Measurements from ENCODE around the gene HEBP2.
A peak's percentile ranks its signal among the peaks of the same experiment; 100 is the strongest.

Gene HEBP2

DNA sequence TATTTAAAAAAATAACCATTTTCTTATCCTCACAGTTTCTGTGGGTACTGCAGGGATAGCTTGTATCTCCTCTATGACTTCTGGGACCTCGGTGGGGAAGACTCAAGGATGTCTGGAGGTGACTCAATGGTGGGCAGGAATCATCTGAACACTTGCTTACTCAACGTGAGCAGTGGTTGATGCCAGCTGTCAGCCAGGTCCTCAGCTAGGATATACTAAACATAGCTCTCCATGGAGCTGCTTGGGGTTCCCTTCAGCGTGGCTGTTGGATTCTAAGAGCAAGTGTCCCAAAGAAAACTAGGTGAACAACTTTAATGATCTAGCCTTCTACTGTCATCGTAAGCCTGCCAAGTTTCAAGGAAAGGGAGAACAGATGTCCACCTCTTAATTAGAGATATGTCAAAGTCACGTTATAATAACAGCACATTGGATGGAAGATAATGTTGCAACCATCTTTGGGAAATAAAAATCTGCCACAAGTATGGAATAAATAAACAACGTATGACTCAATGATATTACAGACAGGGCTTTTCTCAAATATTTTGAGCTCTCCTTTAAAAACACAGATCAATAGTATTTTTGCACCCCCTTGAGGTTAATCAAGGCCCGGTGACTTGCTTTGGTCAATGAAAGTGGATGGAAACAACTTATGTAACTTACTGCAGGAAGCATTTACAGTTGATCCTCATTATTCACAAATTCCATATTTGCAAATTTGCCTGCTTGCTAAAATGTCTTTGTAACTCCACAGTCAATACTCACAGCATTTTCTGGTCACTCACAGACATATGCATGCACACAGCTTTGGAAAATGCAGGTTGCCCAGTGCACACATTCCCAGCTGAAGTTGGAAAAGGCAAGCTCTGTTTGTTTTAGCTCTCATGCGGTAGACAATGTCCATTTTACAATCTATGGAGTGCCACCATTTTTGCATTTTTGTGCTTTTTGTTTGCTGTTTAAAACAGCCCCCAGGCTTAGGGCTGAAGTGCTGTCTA, 6.6 kb upstream of the HEBP2 start:
- no peak for DNase-seq (ENCODE audit: low spot score)

DNA sequence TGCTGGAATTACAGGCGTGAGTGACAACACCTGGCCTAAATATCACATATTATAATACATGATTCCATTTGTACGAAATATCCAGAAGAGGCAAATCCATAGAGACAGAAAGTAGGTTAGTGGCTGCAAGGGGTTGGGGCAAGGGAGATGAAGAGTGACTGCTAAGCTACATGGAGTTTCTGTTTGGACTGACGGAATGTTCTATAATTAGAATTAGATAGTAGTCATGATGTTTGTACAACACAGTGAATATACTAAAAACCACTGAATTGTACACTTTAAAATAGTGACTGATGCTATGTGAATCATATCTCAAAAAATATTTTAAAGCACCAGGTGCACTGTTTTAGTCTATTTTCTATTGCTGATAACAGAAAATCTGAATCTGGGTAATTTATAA, 3.7 kb upstream of the HEBP2 start:
- DNase-seq (ENCODE audit: low spot score) = no peak

GRCh38 chr6:138401960-138402837, 1.8 kb upstream of the HEBP2 start:
- DNase-seq (ENCODE audit: low spot score) = no peak

- DNase-seq (ENCODE audit: low spot score) = no peak
Observed at GRCh38 chr6:138402838-138403187, 1.2 kb upstream of the HEBP2 start.

DNA sequence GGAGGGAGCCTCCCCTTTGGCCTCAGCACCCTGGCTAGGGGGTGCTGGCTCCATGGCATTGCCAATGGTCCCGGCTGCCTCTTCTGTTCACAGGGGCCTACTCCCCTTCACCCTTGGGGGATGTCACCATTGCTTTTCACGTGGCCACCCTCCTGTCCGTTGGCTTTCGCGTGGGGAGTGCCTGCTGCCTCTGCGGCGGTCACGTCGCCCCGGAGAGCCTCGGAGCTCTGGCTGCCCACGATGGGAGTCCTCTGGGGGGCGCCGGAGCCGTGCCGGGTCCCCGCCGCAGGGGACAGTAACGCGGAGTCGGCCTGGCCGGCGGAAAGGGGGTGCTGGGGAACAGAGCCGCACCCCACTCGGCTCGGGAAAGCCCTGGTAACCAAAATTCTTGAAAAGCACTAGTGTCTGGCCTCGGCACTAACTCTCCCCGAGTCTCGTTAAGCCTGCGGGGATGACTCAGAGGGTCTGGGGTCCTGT, 661 bp upstream of the HEBP2 start:
- peak; percentile 11 for DNase-seq (ENCODE audit: low spot score)

GRCh38 chr6:138404666-138405337, 779 bp downstream of the HEBP2 start:
- peak; percentile 10 for DNase-seq (ENCODE audit: low spot score)

DNA sequence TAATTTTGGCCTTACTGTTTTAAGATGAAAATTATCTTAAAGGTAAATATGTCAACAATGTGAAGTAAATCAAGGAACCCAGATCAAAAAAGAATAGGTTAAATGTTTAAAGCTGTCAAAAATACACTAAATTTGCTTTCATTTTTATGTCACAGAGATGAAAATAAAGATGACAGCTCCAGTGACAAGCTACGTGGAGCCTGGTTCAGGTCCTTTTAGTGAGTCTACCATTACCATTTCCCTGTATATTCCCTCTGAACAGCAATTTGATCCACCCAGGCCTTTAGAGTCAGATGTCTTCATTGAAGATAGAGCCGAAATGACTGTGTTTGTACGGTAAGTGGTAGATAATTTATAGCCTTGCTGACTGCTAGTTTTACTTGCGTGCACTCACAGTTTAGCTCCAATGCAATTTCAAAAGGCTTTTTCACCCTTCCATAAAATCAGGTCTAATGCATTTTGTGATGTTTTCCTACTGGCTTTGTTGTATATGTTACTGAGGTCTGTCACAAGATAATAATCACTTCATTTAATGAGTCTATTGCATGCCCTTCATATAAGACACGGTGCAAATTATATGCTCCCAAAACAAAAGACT, 1.9 kb downstream of the HEBP2 start:
- DNase-seq (ENCODE audit: low spot score) = no peak

GRCh38 chr6:138406443-138406842, 2.4 kb downstream of the HEBP2 start:
- DNase-seq (ENCODE audit: low spot score) = peak; percentile 11

- DNase-seq (ENCODE audit: low spot score) = no peak
Observed at GRCh38 chr6:138410048-138410735, 6.2 kb downstream of the HEBP2 start.

- DNase-seq (ENCODE audit: low spot score) = peak; percentile 59
Observed at GRCh38 chr6:138410972-138411880, 7.2 kb downstream of the HEBP2 start.

DNA sequence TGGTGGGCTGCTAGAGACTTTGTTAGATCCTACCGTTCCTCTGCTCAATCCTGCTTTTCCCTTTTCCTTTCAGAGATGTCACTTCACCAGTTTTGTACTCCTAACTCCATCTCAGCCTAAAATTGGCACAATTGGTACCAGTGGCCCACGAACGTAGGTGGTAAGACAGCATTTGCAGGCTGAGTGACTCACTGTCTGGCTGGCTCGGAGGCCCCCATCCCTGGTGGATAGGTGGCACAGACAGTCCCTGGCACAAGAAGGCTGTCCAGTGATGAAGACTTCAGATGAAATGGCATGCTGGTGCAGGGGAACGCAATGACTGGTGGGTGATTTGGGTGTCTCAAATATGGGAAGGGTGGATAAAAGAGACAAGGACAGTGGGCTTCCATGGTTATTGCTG, 11.1 kb downstream of the HEBP2 start:
- no peak for DNase-seq (ENCODE audit: low spot score)

DNA sequence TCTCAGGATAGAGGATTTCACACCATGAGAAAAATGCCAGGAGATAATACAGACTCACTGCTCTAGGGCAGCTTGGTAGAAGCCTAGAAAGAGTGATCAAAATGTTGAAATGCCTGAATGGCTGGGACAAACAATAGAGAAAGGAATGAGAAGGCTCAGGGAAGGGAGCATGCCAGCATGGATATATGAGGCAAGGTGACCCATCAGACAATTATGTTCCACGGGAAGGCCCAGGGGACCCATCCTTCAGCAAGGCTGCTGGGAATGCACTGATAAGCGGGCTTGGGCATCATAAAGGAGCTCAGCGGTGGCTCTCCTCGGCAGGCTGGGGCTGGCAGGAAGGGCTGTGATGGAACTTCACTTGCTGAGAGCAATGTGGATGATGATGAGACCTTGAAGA, 12.2 kb downstream of the HEBP2 start:
- no peak for DNase-seq (ENCODE audit: low spot score)

DNA sequence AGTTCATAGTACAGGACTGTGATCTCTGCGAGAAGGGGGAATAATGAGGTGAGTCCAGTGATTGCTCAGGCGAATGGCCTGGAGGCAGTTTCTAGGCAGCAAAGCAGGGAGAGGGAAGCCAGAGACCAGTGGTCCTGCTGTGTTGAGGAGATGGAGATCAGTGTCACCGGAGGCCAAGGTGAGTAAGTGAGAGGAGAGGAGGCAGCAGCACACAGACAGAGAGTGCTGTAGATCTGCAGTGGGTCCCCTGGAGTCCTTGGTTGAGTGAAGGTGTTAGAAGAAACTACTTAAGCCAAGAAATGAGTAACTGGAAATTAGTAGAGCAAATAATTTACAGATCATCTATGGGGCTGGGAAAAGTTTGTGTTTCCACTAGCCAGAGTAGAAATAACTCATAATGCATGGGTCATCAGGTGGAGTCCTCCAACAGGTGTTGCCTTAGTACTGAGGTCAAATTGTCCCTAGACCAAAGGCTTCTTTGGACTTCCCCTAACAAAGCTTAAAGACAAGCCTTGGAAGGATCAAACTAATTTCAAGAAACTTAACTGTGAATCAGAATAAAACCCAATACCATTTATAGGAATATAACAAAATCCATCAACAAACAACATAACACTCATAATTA, 13.6 kb downstream of the HEBP2 start:
- no peak for DNase-seq (ENCODE audit: low spot score)

GRCh38 chr6:138418118-138418742, 14.2 kb downstream of the HEBP2 start:
- DNase-seq (ENCODE audit: low spot score) = no peak

- no peak for DNase-seq (ENCODE audit: low spot score)
Observed at GRCh38 chr6:138419766-138420165, 15.7 kb downstream of the HEBP2 start.

- no peak for DNase-seq (ENCODE audit: low spot score)
Observed at GRCh38 chr6:138420356-138420755, 16.3 kb downstream of the HEBP2 start.

GRCh38 chr6:138421089-138421488, 17.1 kb downstream of the HEBP2 start:
- DNase-seq (ENCODE audit: low spot score) = no peak

- no peak for DNase-seq (ENCODE audit: low spot score)
Observed at GRCh38 chr6:138421608-138422007, 17.6 kb downstream of the HEBP2 start.

DNA sequence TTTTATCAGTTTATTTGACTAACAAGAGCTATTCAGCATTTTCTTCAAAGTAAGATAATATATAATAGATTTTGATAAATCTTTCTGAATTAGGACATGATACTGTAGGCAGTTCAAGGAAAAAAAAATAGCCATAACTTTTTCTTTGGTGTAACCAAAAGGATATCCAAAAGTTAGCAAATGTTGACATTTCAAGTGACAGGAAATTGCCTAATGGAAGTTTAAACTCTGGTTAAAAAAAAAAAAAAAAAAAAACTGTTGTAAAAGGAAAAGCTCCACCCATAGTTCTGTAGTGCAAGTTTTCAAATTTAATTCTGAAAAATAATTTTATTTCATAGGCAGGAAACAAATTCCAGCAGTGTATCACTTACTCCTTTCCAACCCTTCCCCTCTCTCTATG, 18.8 kb downstream of the HEBP2 start:
- DNase-seq (ENCODE audit: low spot score) = no peak

Data from activated CD4-positive, alpha-beta T cell treated with anti-CD3 and anti-CD28 coated beads, Interleukin-2, Interleukin-4, amounts not matched to agents 100 ng/mL and 50 ng/mL, durations not matched to agents 16 hours and 8 hours (primary cell).